HG03135 (cell line): ENCODE results near the gene WWC1.

Experiments
- ATAC-seq: cut with Tn5 transposase; IDR thresholded peaks from one replicate; pipeline ENCODE4 v1.9.1; 2021; ENCODE audit warnings: mild to moderate bottlenecking, moderate library complexity; ENCODE audit not compliant: unreplicated experiment

The WWC1 gene

DNA sequence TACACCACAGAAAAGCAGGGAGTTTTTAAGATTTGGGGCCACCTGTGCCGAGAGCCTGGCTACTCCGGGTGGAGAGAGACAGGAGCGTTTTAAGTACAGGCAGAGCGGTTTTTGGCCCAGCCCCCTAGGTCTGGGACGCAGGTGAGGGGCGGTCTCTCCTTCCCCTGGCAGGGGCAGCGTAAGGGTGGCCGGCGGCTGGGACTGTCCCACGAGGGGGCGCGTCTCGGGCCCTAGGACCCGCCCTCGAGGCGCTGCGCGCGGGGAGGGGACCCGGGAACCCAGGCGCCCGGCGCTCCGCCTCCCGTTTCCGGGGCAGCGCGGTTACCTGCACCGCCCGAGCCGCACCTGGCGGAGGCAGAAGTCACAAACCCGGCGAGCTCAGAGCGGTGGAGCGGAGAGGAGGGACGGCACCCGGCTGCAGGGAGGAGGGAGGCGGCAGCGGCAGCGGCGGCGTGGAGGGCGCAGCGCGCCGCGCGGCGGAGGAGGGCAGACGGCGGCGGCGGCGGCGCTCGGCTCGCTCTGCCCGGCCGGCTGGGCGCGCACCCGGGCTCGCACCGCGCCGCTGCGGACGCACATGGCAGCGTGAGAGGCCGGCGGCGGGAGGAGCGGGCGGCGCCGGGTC, at the start of gene WWC1:
WWC1 (plus strand) TSS at position 304 of the 622 bp plus-strand sequence. CDS start 508 bp downstream, outside the sequence.
- peak; percentile 72 for ATAC-seq

DNA sequence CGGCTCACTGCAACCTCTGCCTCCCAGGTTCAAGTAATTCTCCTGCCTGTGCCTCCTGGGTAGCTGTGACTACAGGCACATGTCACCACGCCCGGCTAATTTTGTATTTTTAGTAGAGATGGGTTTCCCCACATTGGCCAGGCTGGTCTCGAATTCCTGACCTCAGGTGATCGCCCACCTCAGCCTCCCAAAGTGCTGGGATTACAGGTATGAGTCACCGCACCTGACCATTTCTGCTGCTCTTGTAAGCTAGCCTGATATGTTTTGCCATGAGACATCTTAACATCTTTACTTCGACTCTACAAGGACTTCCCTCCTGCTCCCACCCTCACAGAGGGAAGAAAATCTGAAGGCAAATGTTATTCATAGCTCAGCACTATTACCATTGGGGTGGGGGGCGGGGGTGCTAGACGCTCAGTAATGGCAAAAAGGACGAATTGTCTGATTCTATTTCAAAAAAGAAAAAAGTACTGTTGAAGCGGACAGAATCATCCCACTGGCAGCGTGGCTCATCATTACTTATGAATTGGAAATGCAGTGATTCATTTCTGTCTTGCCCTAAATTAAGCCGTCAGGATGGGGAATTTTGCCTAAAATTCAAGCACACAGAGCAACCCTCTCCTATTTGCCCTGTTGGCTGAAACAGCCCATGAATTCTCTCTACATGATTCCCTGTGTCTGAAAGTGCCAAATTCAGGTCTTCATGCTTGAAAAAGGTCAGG, 46.4 kb upstream of the WWC1 start:
- ATAC-seq, result no peak

DNA sequence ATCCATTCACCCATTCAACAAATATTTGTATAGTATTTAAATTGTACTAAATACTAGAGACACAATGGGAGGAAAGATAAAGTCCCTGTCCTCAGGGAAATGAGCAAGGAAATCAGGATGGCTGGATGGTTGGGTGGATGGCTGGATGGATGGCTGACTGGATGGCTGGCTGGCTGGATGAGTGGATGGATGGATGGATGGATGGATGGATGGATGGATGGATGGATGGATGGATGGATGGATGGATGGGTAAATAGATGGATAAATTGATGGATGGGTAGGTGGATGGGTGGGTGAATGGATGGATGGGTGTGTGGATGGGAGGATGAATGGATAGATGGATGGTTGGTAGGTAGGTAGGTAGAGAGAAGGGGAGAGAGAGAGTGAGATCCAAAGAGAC, 41.5 kb upstream of the WWC1 start:
- no peak for ATAC-seq

DNA sequence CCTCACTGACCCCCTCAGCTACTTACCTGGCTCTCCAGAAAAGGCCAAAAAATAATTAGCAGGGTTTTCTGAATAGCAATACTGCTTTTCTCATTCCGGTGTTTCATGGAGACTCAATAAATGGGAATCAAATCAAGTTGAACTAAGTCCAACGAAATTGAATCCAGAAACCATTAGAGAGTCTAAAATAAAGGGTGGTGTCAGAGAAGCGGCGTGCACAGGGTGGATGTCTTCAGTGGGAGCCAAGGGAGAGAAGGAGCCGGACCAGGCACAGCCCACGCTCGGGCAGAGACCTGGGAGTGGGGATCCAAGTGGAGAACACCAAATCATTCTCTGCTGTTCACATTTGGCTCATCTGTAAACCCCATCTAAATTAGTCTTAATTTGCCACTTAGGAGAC, 40.2 kb upstream of the WWC1 start:
- ATAC-seq, result no peak

DNA sequence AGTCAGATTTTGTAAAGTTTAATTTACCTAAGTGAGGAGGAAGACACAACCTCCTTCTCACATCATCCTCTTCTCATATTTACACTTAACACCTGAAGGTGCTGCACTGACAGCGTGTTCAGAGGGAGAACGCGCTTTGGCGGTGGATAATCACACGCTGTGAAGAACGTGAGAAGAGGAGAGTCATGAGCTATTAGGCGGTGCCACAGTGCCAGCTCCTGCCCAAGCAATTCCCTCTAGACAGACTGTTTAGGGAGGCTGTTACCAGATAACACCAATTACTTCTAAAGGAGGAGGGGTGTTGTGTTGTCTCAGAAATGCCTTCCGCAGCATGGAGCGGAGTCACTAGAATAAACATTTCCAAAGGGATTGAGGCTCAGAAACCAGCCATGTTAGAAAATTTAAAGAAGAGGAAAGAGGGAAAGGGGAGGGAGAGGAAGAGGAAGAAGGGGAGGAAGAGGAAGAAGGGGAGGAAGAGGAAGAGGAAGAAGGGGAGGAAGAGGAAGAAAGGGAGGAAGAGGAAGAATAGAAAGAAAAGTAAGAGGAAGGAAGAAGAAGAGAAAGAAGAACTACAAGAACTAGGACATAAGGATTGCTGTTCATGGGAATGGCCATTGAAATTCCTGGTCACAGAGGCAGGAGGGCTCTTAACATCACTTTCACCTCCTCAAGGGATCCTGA, 37.3 kb upstream of the WWC1 start:
- ATAC-seq, result no peak

DNA sequence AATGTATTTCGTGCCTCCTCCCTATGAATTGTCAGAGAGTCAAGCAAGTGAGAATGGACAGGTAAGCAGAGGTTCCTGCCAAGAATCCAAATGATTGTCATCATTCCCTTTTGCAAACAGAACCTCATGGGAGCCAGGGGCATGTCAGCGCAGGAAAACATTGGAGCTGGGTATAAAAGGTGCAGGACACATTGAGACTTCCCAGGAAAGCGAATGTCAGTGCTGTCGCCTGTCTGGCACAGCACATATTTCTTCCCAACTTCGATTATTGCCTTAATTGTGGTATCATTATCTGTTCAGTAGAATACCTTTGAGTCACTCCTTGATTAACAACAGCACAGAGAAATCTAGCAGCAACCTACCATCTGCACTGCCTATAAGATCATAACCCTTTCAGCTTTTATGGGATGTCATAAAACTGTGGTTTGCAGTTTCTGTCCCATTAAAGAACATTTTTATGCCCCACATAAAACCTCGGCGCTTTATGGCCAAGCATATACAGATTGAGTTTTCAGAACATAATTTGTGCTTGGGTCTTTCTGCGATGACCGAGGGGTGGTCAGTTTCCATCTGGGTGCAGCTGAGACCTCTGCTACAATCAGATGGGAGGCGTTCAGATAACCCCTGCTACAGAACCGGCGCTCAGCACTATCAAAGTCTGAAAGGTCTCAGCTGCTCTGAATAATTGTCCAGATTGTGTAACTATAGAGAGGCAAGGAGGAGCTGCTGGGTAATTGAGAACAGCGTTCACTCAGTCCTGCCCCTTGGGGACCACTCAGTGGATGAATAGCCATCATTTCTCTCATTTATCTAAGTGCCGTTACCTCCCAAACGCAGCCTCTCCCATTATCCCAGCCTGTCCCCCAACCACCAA, 30.9 kb upstream of the WWC1 start:
- ATAC-seq, result no peak

DNA sequence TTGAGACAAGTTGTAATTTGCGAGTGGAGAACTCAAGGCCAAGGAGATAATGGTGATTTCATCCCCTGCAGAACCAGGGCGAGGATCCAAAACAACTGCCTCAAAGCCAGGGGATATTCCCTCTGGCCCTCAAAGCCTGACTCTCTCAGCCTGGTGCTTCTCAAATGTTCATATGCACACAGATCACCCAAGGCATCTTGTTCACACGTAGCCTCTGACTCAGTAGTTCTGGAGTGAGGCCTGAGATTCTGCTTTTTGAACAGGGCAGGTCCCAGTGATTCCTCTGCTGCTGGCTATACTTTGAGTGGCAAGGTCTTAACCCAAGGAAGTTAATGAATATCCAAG, 30.2 kb upstream of the WWC1 start:
- ATAC-seq, result no peak

DNA sequence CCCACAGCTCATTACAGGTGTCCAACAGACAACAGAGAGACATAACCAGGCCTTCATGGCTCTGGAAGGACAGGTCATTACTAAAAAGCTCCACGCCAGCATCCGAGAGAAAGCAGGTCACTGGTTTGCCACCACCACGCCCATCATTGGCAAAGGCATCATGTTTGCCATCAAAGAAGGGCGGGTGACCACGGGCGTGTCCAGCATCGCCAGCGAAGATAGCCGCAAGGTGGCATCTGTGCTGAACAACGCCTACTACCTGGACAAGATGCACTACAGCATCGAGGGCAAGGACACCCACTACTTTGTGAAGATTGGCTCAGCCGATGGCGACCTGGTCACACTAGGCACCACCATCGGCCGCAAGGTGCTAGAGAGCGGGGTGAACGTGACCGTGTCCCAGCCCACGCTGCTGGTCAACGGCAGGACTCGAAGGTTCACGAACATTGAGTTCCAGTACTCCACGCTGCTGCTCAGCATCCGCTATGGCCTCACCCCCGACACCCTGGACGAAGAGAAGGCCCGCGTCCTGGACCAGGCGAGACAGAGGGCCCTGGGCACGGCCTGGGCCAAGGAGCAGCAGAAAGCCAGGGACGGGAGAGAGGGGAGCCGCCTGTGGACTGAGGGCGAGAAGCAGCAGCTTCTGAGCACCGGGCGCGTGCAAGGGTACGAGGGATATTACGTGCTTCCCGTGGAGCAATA, 29.3 kb upstream of the WWC1 start:
- no peak for ATAC-seq

DNA sequence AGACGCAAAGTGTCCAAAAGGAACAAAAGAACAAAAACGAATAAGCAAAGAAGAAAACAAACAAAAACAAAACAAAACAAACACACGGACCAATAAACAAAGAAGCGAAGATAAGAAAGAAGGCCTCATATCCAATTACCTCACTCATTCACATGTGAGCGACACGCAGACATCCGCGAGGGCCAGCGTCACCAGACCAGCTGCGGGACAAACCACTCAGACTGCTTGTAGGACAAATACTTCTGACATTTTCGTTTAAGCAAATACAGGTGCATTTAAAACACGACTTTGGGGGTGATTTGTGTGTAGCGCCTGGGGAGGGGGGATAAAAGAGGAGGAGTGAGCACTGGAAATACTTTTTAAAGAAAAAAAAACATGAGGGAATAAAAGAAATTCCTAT, 28.3 kb upstream of the WWC1 start:
- no peak for ATAC-seq

DNA sequence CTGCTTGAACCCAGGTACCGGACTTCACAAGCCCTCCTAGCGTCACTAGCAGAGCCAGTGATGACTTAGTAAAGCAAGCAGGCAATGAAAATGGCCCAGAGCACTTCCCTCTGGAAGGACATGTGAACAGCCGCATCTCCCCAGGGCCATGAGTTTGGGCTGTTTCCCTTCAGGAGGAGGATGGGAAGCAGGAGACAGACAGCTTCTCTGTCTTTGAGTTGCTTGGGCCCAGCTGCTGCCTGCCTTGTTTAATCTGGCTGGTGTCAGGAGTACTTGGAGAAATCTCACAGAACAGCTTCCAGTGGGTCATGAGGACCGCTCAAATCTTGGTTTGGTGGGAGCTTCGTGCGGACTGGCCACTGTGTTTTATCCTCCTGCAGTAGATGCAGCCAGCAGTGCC, 25.4 kb upstream of the WWC1 start:
- ATAC-seq, result no peak

DNA sequence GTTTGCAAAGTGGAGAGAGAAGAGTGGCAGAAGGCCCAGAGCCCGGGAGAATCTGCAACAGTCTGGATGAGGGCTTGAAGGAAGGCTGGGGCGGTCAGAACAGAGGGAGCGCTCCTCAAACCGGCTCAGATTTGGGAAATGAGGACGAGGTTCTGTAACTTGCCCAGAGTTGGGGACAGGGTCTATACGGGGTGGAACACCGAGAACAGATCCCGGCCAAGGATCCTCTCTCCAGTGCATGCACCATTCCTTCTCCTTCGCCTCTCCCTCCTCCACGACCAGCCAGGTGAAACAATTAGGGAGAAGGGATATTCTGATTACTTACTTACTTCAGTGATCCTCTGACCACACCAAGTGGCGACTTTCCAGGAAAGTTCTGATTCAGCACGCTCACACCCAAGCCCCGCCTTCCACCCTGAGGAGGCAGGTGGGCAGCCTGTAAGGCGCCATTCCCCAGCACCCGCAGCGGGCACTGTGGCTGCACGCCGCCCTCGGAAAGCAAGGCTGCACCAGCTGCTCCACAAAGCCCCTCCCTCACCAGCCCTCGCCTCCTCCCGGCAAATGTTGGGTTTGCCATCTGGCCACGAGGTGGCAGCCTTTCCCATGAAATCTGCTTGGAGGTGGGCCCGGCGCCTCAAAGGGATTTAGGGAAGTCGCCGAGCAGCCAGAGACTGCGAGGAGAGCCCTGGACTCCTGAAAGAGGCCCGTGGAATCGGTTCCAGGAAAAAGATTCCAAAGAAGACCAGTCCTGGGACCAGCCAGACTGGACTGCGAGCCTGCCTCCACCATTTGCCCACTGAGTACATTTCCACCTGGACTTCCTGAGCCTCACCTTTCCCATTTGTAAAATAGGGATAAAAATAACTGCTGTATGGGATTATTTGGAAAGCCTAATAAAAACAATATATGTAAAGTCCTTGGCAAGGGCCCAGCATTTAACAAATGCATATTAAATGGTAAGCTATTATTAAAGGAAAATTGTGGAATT, 22.2 kb upstream of the WWC1 start:
- ATAC-seq, result peak; percentile 80

DNA sequence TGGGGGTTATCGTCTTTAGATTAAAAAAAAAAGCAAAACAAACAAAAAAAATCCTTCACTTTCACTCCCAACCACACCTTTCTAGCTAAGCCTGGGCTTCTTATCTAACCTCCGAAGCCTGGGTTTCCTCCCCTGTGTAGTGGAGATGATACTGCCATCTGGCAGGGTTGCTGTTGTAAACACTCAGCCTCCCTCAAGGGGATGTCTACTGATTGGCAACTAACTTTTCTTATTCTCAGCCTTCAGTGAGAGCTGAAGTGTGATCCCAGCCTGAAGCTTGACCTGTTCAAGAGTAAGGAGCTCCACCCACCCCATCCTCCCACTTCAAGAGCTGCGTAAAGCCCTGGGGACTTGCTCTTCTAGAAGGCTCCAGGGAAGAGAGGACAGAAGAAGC, 21.5 kb upstream of the WWC1 start:
- no peak for ATAC-seq

DNA sequence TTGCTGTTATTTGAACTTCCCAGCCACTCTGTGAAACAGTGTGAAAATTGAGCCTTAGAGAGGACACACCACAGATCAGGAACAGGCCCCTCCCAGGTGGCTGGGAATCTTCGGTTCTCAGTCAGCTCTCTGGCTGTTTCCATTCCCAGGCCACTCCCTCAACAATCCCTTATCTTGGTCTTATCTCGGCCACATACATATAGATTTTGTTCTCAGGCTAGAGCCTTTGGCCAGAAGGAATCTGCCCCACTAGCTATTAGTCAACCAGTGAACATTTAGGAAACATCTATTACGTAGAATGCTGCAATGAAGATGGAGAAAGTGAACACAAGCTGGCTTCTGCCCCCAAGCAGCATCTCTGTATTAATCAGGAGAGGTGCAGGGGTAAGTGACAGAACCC, 21.0 kb upstream of the WWC1 start:
- no peak for ATAC-seq

DNA sequence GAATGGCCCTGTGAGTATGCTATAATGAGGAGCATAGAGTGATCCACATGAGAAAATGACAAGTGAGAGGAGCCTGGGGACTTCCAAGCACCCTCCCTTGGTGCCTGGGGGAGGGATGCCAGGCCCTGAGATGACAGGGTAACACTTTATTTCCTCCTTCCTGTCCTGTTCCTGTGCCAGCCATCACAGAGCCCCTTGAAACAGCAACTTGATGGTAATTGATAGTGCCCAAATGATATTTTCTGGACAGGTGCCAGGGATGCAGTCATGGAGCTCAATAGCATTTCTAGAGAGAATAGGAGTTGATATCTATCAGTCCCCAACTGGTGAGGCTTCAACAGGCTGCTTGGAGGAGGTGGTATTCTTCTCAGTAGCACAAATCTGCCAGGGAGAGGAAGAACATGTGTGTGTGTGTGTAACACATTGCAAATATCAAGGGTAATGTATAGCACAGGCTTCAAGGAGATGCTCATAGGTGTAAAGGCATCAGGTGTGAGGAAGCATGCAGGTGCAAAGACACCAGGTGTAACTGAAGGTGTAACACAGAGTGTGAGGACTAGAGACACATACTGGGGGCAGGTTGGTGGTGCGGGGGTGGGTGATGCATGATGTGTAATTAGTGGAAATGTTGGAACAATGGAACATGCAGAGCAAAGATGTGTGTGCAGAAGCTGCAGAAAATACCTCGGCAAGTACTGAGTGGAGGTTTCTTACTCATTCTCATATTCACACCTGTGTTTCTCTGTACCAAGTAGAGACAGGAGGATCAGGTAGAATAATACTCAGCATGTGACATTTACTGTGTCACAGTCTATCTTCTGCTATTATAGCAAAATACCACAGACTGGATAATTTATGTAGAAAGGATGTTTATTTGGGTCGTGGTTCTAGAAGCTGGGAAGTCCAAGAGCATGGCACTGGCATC, 18.1 kb upstream of the WWC1 start:
- no peak for ATAC-seq

DNA sequence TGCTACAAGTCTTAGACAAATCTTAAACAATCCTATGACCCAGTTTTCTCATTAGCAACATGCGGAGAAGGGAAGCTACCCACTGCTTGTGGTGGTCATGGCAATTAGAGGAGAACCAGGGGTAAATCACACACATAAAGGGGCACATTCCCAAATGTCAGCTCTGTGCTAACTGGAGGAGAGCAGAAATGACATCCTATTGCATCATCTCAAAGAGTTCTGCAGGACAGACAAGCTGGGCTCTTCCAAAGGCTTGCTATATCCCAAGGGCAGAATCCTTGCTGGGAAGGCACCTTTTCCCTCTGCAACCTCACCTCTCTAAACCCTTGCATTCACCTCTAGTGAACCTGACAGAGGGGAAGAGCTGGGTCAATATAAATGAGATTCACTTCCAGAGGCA, 17.0 kb upstream of the WWC1 start:
- ATAC-seq, result no peak

DNA sequence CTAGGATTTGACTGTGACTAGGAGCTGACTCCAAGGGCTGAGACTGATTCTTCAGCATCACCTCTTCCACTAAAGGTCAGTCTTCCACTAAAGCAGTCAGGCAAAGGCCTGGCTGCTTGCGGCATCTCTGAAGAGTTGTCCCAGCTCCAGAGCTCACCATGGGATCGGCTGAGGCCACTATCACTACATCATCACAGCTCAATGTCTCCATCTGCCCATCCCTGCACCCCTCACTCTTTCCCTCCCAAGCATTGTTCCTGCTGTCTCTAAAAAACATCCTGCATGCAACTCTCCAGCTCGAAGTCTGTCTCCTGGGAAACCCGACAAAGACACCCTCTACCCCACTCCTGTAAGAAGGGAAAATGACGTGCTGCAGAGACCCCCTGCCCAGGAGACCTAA, 15.5 kb upstream of the WWC1 start:
- no peak for ATAC-seq

DNA sequence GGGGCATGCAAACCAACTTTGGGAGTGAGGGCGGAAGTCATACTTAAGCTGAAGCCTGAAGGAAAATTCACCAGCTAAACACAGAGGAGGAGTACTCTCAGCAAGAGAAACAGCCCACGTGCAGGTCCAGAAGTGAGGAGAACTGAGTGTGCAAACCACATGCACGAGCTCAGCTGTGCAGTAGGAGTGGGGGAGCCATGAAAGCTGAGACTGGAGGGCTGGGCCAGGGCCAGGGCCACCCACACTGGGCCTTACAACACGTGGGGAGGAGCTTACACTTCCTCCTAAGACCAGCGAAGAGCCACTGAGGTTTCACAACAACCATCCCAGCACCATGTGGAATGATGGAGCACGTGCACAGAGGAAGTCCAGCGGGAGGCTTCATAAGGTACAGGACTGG, 9.3 kb upstream of the WWC1 start:
- ATAC-seq, result no peak

DNA sequence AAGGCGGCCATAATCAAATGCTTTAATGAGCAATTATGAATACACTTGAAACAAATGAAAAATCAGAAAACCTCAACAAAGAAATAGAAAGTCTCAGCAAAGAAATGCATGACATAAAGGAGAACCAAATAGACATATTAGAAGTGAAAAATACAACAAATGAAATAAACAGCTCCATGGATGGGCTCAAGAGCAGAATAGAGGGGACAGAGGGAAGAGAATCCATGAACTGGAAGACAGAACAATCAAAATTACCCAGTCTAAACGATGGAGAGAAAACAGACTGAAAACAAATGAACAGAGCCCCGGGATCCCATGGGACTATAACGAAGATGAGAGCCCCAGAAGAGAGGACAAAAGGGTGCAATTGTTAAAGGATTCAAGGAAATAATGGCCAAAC, 6.6 kb upstream of the WWC1 start:
- no peak for ATAC-seq

DNA sequence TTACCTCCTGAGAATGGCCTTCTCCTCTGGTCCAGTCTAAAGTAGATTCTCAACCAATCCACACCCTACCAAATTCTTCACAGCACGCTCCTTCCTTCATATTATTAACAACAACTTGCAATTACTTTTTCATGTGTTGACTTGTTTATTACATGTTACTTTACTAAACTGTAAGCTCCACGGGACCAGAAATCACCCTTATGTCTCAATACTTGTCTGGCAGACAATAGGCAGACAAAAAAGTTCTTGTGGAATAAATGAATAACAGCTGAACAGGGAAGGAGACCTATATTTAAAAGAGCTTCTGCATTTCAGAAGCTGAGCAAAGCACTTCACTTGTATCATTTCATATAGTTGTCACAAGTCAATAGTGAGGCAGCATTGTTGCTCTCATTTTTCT, 5.7 kb upstream of the WWC1 start:
- no peak for ATAC-seq
